GM23338 (cell line): ENCODE measurements around the gene RYR3.

Source experiments
- CREB1 ChIP-seq: fragments of 250-450 bp; sonication (Bioruptor Pico); IDR thresholded peaks from 2 replicates; pipeline ENCODE4 v1.5.0; 2020; ENCODE audit warnings: low read depth, mild to moderate bottlenecking, moderate library complexity
- EZH2 ChIP-seq: fragments of 200-600 bp; sonication (generic); IDR thresholded peaks from one replicate; pipeline ENCODE4 v1.8.0; 2017; ENCODE audit warnings: antibody characterized with exemption, mild to moderate bottlenecking, low read depth; ENCODE audit not compliant: unreplicated experiment
- EZH2phosphoT487 ChIP-seq: fragments of 200-600 bp; sonication (generic); IDR thresholded peaks from one replicate; pipeline ENCODE4 v1.8.1; 2018; ENCODE audit warnings: antibody characterized with exemption; ENCODE audit not compliant: unreplicated experiment
- JUNB ChIP-seq: IDR thresholded peaks from one replicate; pipeline ENCODE4 v1.6.1; 2016; ENCODE audit warnings: antibody characterized with exemption; ENCODE audit not compliant: unreplicated experiment
- POLR2AphosphoS5 ChIP-seq: IDR thresholded peaks from 2 replicates; pipeline ENCODE4 v1.6.1; 2016; ENCODE audit warnings: antibody characterized with exemption, low read depth
- ZNF331 ChIP-seq: fragments of 250-450 bp; sonication (Bioruptor Pico); IDR thresholded peaks from 2 replicates; pipeline ENCODE4 v1.5.0; 2020; ENCODE audit warnings: low read depth, mild to moderate bottlenecking, moderate library complexity
- TF ChIP-seq, protein P1 (sequence below), 2 experiments: fragments of 200-600 bp in 1 of 2; sonication (generic) in 1 of 2; conservative IDR thresholded peaks; 2 replicates each; pipeline versions ENCODE4 v1.5.1 to v1.6.1; 2016 to 2017; ENCODE audit warnings: antibody characterized with exemption in 2 of 2, low read depth in 2 of 2, mild to moderate bottlenecking in 2 of 2, moderate library complexity in 1 of 2
- TF ChIP-seq, protein P2 (sequence below): IDR thresholded peaks from one replicate; pipeline ENCODE4 v1.6.1; 2018; ENCODE audit warnings: antibody characterized with exemption; ENCODE audit not compliant: unreplicated experiment
- TF ChIP-seq, protein P3 (sequence below): IDR thresholded peaks from 2 replicates; pipeline ENCODE4 v1.6.1; 2016; ENCODE audit warnings: antibody characterized with exemption

DNA sequence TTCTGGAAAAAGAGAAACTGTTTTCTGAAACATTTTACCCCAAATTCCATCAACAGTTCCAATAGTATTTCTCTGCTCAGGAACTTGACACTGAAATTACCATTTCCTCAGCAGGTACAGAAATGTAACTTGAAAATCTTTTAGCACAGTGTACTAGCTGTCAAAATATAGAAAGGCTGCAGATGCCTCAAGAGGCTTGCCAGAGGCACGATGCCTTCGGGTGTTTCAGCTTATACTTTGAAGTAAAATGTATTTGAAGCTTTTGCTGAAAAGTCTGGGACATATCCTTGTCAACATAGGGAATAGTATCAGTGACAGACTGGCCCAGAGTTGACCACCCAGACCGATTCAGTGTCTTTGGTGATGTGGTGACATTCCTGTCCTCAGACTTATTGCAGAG lies 503.1 kb downstream of the RYR3 start:
- TF ChIP-seq, protein P1, sequence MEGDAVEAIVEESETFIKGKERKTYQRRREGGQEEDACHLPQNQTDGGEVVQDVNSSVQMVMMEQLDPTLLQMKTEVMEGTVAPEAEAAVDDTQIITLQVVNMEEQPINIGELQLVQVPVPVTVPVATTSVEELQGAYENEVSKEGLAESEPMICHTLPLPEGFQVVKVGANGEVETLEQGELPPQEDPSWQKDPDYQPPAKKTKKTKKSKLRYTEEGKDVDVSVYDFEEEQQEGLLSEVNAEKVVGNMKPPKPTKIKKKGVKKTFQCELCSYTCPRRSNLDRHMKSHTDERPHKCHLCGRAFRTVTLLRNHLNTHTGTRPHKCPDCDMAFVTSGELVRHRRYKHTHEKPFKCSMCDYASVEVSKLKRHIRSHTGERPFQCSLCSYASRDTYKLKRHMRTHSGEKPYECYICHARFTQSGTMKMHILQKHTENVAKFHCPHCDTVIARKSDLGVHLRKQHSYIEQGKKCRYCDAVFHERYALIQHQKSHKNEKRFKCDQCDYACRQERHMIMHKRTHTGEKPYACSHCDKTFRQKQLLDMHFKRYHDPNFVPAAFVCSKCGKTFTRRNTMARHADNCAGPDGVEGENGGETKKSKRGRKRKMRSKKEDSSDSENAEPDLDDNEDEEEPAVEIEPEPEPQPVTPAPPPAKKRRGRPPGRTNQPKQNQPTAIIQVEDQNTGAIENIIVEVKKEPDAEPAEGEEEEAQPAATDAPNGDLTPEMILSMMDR (conservative IDR thresholded peaks at IDR 0.05; ENCODE audit: low read depth in 2 of 2) = no peak
- TF ChIP-seq POLR2AphosphoS5 (no peak), CREB1 (no peak), JUNB (no peak), EZH2 (no peak), EZH2phosphoT487 (no peak), ZNF331 (CRISPR knock-in tag) (no peak)
- TF ChIP-seq, protein P2, sequence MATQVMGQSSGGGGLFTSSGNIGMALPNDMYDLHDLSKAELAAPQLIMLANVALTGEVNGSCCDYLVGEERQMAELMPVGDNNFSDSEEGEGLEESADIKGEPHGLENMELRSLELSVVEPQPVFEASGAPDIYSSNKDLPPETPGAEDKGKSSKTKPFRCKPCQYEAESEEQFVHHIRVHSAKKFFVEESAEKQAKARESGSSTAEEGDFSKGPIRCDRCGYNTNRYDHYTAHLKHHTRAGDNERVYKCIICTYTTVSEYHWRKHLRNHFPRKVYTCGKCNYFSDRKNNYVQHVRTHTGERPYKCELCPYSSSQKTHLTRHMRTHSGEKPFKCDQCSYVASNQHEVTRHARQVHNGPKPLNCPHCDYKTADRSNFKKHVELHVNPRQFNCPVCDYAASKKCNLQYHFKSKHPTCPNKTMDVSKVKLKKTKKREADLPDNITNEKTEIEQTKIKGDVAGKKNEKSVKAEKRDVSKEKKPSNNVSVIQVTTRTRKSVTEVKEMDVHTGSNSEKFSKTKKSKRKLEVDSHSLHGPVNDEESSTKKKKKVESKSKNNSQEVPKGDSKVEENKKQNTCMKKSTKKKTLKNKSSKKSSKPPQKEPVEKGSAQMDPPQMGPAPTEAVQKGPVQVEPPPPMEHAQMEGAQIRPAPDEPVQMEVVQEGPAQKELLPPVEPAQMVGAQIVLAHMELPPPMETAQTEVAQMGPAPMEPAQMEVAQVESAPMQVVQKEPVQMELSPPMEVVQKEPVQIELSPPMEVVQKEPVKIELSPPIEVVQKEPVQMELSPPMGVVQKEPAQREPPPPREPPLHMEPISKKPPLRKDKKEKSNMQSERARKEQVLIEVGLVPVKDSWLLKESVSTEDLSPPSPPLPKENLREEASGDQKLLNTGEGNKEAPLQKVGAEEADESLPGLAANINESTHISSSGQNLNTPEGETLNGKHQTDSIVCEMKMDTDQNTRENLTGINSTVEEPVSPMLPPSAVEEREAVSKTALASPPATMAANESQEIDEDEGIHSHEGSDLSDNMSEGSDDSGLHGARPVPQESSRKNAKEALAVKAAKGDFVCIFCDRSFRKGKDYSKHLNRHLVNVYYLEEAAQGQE = no peak
- TF ChIP-seq, protein P3, sequence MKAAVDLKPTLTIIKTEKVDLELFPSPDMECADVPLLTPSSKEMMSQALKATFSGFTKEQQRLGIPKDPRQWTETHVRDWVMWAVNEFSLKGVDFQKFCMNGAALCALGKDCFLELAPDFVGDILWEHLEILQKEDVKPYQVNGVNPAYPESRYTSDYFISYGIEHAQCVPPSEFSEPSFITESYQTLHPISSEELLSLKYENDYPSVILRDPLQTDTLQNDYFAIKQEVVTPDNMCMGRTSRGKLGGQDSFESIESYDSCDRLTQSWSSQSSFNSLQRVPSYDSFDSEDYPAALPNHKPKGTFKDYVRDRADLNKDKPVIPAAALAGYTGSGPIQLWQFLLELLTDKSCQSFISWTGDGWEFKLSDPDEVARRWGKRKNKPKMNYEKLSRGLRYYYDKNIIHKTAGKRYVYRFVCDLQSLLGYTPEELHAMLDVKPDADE = no peak
